Calu3 (cell line): ENCODE data around the gene SRP68. TPM values are rescaled to one million over a fixed set of nuclear protein-coding genes. Genes with fewer than 3 reads are reported as not detected.

Experiments used
- BruUV-seq: library from RNA; stranded (reverse); fragments of 400-500 nt; replicated peaks from 2 replicates; lab custom pipeline; 2021; lab: Mats Ljungman, UMichigan
- CTCF ChIA-PET: fragments of 300-600 bp; sonication (Branson Sonifier 250); formaldehyde crosslinking; loops from one replicate; lab custom pipeline; 2022; ENCODE audit warnings: antibody characterized with exemption; lab: Charles Lee
- DNase-seq: peaks from one replicate; pipeline ENCODE4 v3.0.0; 2022
- H3K27ac Mint-ChIP-seq: one replicate; pipeline ENCODE4 v1.8.0; 2022; ENCODE audit warnings: mixed read lengths; ENCODE audit not compliant: unreplicated experiment
- H3K27me3 Mint-ChIP-seq: one replicate; pipeline ENCODE4 v1.8.0; 2022; ENCODE audit warnings: mixed read lengths; ENCODE audit not compliant: unreplicated experiment
- H3K36me3 Mint-ChIP-seq: one replicate; pipeline ENCODE4 v1.8.0; 2022; ENCODE audit warnings: mild to moderate bottlenecking, moderate library complexity, mixed read lengths; ENCODE audit not compliant: insufficient read depth, unreplicated experiment
- H3K4me1 Mint-ChIP-seq: one replicate; pipeline ENCODE4 v1.8.0; 2022; ENCODE audit warnings: mild to moderate bottlenecking, low read depth, mixed read lengths; ENCODE audit not compliant: unreplicated experiment
- H3K4me3 Mint-ChIP-seq: one replicate; pipeline ENCODE4 v1.8.0; 2022; ENCODE audit warnings: mild to moderate bottlenecking, low read depth, moderate library complexity, mixed read lengths; ENCODE audit not compliant: unreplicated experiment
- H3K9me3 Mint-ChIP-seq: one replicate; pipeline ENCODE4 v1.8.0; 2022; ENCODE audit warnings: low read depth, mixed read lengths; ENCODE audit not compliant: unreplicated experiment
- intact Hi-C: fragments of 100-400 bp; cut with micrococcal nuclease; formaldehyde crosslinking; loops from one replicate; pipeline ENCODE4 v1.10.0; 2022; ENCODE audit not compliant: unreplicated experiment
- total RNA-seq: library from RNA; stranded (reverse); gene quantifications from 2 replicates; pipeline ENCODE4 v1.2.3, GENCODE V29; 2022
- TF ChIP-seq, protein P1 (sequence below): fragments of 200-600 bp; IDR thresholded peaks from one replicate; pipeline ENCODE4 v1.8.0; 2022; ENCODE audit warnings: antibody characterized with exemption; ENCODE audit not compliant: unreplicated experiment

The SRP68 gene
- total RNA-seq, 1 experiment from 2014 or later, result 80.7 TPM

DNA sequence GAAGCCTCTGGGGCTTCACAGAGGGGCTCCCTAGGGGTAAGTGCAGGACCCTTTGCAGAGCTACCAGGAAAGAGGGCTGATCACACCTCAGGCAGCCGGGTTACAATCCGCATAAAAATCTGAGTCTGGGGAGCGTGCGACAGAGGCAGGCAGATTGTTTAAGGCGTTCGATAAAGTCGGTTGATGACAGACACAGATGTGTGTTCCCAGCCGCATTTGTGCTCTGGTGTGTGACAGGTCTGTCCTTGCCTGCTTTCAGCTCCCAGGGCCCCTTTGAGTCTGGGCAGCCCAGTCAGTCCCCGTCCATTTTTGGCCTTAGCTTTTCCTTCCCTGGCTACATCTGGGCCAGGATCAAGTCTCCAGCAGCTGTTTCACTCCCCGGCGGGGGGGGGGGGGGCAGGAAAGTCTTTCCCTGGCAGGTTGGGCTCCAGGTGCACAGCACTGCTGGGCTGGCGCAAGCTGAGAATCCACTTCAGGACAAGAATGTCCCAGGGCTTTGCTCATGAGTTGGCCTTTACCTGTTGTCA is 5.3 kb upstream of the SRP68 start:
- H3K36me3 Mint-ChIP-seq, result peaks cover 53% of the 10 kb centered on the region

DNA sequence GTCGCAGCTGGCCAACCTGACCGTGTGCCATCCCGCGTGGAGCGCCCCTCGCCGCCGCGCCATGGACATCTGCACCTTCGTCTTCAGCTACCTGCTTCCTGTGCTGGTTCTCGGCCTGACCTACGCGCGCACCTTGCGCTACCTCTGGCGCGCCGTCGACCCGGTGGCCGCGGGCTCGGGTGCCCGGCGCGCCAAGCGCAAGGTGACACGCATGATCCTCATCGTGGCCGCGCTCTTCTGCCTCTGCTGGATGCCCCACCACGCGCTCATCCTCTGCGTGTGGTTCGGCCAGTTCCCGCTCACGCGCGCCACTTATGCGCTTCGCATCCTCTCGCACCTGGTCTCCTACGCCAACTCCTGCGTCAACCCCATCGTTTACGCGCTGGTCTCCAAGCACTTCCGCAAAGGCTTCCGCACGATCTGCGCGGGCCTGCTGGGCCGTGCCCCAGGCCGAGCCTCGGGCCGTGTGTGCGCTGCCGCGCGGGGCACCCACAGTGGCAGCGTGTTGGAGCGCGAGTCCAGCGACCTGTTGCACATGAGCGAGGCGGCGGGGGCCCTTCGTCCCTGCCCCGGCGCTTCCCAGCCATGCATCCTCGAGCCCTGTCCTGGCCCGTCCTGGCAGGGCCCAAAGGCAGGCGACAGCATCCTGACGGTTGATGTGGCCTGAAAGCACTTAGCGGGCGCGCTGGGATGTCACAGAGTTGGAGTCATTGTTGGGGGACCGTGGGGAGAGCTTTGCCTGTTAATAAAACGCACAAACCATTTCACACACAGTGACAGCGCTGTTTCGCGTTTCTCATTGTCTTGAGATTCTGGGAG is 4.7 kb upstream of the SRP68 start:
- TF ChIP-seq, protein P1, sequence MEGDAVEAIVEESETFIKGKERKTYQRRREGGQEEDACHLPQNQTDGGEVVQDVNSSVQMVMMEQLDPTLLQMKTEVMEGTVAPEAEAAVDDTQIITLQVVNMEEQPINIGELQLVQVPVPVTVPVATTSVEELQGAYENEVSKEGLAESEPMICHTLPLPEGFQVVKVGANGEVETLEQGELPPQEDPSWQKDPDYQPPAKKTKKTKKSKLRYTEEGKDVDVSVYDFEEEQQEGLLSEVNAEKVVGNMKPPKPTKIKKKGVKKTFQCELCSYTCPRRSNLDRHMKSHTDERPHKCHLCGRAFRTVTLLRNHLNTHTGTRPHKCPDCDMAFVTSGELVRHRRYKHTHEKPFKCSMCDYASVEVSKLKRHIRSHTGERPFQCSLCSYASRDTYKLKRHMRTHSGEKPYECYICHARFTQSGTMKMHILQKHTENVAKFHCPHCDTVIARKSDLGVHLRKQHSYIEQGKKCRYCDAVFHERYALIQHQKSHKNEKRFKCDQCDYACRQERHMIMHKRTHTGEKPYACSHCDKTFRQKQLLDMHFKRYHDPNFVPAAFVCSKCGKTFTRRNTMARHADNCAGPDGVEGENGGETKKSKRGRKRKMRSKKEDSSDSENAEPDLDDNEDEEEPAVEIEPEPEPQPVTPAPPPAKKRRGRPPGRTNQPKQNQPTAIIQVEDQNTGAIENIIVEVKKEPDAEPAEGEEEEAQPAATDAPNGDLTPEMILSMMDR, result no peak
- no TSS peak for BruUV-seq
- H3K4me1 Mint-ChIP-seq, result peaks cover 11% of the 10 kb centered on the region
- no peaks in the 10 kb centered on the region for H3K9me3 Mint-ChIP-seq
- intact Hi-C loops, result no loop called here
- H3K27me3 Mint-ChIP-seq, result peaks cover 56% of the 10 kb centered on the region
- DNase-seq, result no peak
- H3K4me3 Mint-ChIP-seq, result peak overlapping the region; percentile 67
- CTCF ChIA-PET, result interaction anchor here (0.6 kb wide), 1 partner anchor 29 kb away, joined by 3 read pairs; no protein-coding TSS in a partner anchor
- no peak overlapping the region for H3K27ac Mint-ChIP-seq
- H3K36me3 Mint-ChIP-seq, result peaks cover 54% of the 10 kb centered on the region

More for the DNA sequence above, 5.3 kb upstream of the SRP68 start:
- peaks cover 56% of the 10 kb centered on the region for H3K27me3 Mint-ChIP-seq
- CTCF ChIA-PET, result interaction anchor here (0.6 to 0.7 kb wide), 4 partner anchors 28 to 1902 kb away, joined by 3 to 9 read pairs (median 4); no protein-coding TSS in a partner anchor
- peaks cover 11% of the 10 kb centered on the region for H3K4me1 Mint-ChIP-seq
- intact Hi-C loops, result no loop called here
- no peaks in the 10 kb centered on the region for H3K9me3 Mint-ChIP-seq
- no peak for DNase-seq
- TF ChIP-seq, protein P1, result no peak
- no TSS peak for BruUV-seq
- H3K4me3 Mint-ChIP-seq, result no peak overlapping the region
- H3K27ac Mint-ChIP-seq, result no peak overlapping the region

DNA sequence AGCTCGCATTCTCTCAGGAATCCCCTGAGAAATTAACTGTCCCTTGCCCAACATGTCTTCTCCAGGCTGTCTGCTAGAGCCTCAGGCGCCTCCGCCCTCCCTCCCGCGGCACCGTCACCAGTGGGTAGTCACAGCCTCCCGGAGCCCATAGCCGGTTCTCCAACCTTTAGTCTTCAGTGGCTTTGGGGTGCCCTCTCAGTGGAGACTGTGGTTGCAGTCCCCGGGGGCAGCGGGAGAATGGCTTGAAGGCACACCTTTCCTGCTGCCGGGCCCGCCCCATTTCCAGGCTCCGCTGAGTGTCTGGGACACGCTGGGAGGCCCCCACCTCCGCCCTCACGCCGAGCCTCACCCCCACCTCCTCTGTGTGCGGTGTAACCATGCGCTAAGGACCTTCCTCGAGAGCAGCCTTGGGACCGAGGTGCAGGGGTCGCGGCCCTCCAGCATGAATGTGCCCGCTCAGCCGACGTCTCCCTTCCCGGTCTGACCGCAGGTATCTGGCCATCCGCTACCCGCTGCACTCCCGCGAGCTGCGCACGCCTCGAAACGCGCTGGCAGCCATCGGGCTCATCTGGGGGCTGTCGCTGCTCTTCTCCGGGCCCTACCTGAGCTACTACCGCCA is 3.9 kb upstream of the SRP68 start:
- CTCF ChIA-PET, result no interaction called here
- no peak for DNase-seq
- TF ChIP-seq, protein P1, result no peak
- H3K9me3 Mint-ChIP-seq, result no peaks in the 10 kb centered on the region
- H3K4me1 Mint-ChIP-seq, result peaks cover 11% of the 10 kb centered on the region
- H3K27me3 Mint-ChIP-seq, result peaks cover 56% of the 10 kb centered on the region
- BruUV-seq, result no TSS peak
- H3K27ac Mint-ChIP-seq, result no peak overlapping the region
- peak overlapping the region; percentile 67 for H3K4me3 Mint-ChIP-seq
- intact Hi-C loops, result no loop called here
- H3K36me3 Mint-ChIP-seq, result peaks cover 54% of the 10 kb centered on the region

DNA sequence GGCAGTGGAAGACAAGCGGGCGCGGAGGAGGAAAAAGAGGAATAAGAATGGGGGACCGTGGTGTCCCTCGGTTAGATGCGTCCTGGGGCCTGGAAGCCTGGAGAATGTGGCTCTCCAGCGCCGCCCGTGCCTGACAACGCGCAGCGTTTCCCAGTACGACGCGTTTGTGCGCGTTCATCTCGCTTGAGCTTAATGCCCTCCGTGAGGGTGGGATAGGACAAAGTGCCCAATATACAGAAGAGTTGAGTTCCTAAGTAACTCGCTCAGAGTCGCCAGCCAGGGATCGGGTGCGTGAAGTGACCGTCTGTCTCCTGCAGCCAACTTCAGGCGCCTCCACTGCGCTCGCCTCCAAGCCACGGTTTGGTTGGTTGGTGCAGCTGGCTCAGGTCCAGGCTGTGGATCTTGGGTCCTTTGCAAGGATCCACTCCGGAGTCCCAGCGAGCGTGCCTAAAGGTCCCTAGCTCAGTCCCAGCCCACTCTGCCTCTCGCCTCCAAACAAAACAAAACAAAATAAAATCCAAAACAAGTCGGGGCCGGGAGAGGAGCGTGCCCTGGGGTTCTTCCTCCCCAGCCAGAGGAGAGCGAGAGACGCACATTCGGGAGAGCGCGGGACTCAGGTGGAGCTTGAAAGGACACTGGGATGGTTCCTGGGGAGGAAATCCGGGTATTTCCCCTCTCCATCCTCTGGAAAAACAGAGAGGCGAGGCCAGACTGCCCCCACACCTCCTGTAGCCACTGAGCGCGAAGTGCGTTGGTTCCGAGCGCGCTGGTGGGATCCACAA is 3.2 kb upstream of the SRP68 start:
- no peaks in the 10 kb centered on the region for H3K9me3 Mint-ChIP-seq
- CTCF ChIA-PET, result interaction anchor here (0.5 kb wide), 1 partner anchor 32 kb away, joined by 4 read pairs; no protein-coding TSS in a partner anchor
- intact Hi-C loops, result no loop called here
- DNase-seq, result peak; percentile 41
- H3K4me1 Mint-ChIP-seq, result peaks cover 11% of the 10 kb centered on the region
- H3K27ac Mint-ChIP-seq, result no peak overlapping the region
- H3K36me3 Mint-ChIP-seq, result peaks cover 51% of the 10 kb centered on the region
- no TSS peak for BruUV-seq
- TF ChIP-seq, protein P1, result peak; percentile 24
- H3K27me3 Mint-ChIP-seq, result peaks cover 56% of the 10 kb centered on the region
- H3K4me3 Mint-ChIP-seq, result peak overlapping the region; percentile 64
